H1 (cell line): ENCODE data around the gene RSBN1. TPM values are rescaled to one million over a fixed set of nuclear protein-coding genes. Genes with fewer than 3 reads are reported as not detected.

Experiments used
- CTCF ChIA-PET: fragments of 300-600 bp; sonication (Branson Sonifier 250); formaldehyde crosslinking; loops from one replicate; lab custom pipeline; 2021; ENCODE audit not compliant: partially characterized antibody; lab: Charles Lee
- POLR2A ChIA-PET: fragments of 300-600 bp; sonication (Branson Sonifier 250); formaldehyde crosslinking; loops from one replicate; lab custom pipeline; 2021; ENCODE audit warnings: inconsistent platforms; ENCODE audit not compliant: partially characterized antibody; lab: Charles Lee
- DNase-seq, 2 experiments: peaks; one replicate each; pipeline versions ENCODE4 v3.0.0 to v3.0.0-alpha.2; 2010 to 2022; ENCODE audit warnings: low spot score in 2 of 2, low read depth in 1 of 2, mixed read lengths in 1 of 2
- FAIRE-seq: peaks from 2 replicates; lab custom pipeline; 2011; peaks lifted over from hg19 to GRCh38; lab: Jason Lieb, UNC
- H2AFZ ChIP-seq: 2 replicates; pipeline ENCODE4 v1.8.1; 2012; ENCODE audit warnings: low read length, inconsistent platforms
- H2AK5ac ChIP-seq: 2 replicates; pipeline ENCODE4 v1.6.1; 2013; ENCODE audit warnings: low read depth, low read length
- H2BK120ac ChIP-seq: replicated peaks from 2 replicates; pipeline ENCODE3; 2013; ENCODE audit warnings: low read depth, low read length, inconsistent platforms
- H2BK12ac ChIP-seq: 2 replicates; pipeline ENCODE4 v1.6.1; 2013; ENCODE audit warnings: low read depth, low read length
- H2BK15ac ChIP-seq: 2 replicates; pipeline ENCODE4 v1.6.1; 2013; ENCODE audit warnings: low read length
- H2BK20ac ChIP-seq: 2 replicates; pipeline ENCODE4 v1.6.1; 2013; ENCODE audit warnings: low read length
- H2BK5ac ChIP-seq: 2 replicates; pipeline ENCODE4 v1.6.1; 2013; ENCODE audit warnings: low read depth, low read length
- H3K14ac ChIP-seq: 2 replicates; pipeline ENCODE4 v1.6.1; 2013; ENCODE audit warnings: inconsistent platforms; ENCODE audit not compliant: insufficient read length
- H3K18ac ChIP-seq: 2 replicates; pipeline ENCODE4 v1.6.1; 2013; ENCODE audit warnings: low read length; ENCODE audit errors: extremely low read depth
- H3K23ac ChIP-seq: 2 replicates; pipeline ENCODE4 v1.6.1; 2013; ENCODE audit warnings: inconsistent platforms; ENCODE audit not compliant: insufficient read length
- H3K23me2 ChIP-seq: 2 replicates; pipeline ENCODE4 v1.6.1; 2013; ENCODE audit warnings: low read depth, low read length
- H3K27ac ChIP-seq: 2 replicates; pipeline ENCODE4 v1.6.1; 2011; ENCODE audit warnings: low read depth, low read length, inconsistent platforms
- H3K27me3 ChIP-seq, 4 experiments: replicated peaks in 1 of 4; 1 replicate in 1 of 4; 2 replicates in 3 of 4; pipeline versions ENCODE4 v1.6.1 to v1.8.1; 2011 to 2013; ENCODE audit warnings: low read length in 3 of 4, mild to moderate bottlenecking in 3 of 4, inconsistent platforms in 2 of 4, mixed read lengths in 2 of 4, moderate library complexity in 1 of 4; ENCODE audit not compliant: control insufficient read depth in 3 of 4, insufficient read depth in 3 of 4; ENCODE audit errors: extremely low read depth in 1 of 4
- H3K36me3 ChIP-seq, 4 experiments: 2 replicates each; pipeline versions ENCODE4 v1.6.1 to v1.8.1; 2011 to 2013; ENCODE audit warnings: mild to moderate bottlenecking in 4 of 4, low read length in 3 of 4, moderate library complexity in 2 of 4, control low read depth in 1 of 4, inconsistent platforms in 1 of 4; ENCODE audit not compliant: insufficient read depth in 4 of 4, control insufficient read depth in 2 of 4
- H3K4ac ChIP-seq: replicated peaks from 2 replicates; pipeline ENCODE3; 2013; ENCODE audit warnings: low read length, low read depth, mixed read lengths, inconsistent platforms; ENCODE audit not compliant: insufficient read length
- H3K4me1 ChIP-seq, 4 experiments: replicated peaks in 1 of 4; 1 replicate in 1 of 4; 2 replicates in 3 of 4; pipeline versions ENCODE4 v1.6.1 to v1.8.1; 2011 to 2013; ENCODE audit warnings: low read length in 3 of 4, inconsistent platforms in 2 of 4, mixed read lengths in 1 of 4; ENCODE audit not compliant: insufficient read depth in 4 of 4, control insufficient read depth in 3 of 4
- H3K4me2 ChIP-seq, 2 experiments: 2 replicates each; pipeline versions ENCODE4 v1.6.1 to v1.8.1; 2011 to 2013; ENCODE audit warnings: low read depth in 2 of 2, low read length in 2 of 2, control low read depth in 1 of 2, inconsistent platforms in 1 of 2, mild to moderate bottlenecking in 1 of 2; ENCODE audit not compliant: insufficient read depth in 1 of 2
- H3K4me3 ChIP-seq, 4 experiments: fragments of 200-600, 300-600 bp in 1 of 4; sonication (generic), shearing (Covaris generic), sonication (Bioruptor Twin) in 1 of 4; 2 replicates each; pipeline versions ENCODE4 v1.5.1 to v1.8.1; 2011 to 2016; ENCODE audit warnings: low read length in 4 of 4, low read depth in 3 of 4, control low read depth in 2 of 4, inconsistent platforms in 2 of 4, mild to moderate bottlenecking in 2 of 4, mixed read lengths in 1 of 4, moderate library complexity in 1 of 4; ENCODE audit not compliant: insufficient read depth in 2 of 4; ENCODE audit errors: extremely low read depth in 1 of 4
- H3K56ac ChIP-seq: replicated peaks from 2 replicates; pipeline ENCODE3; 2013; ENCODE audit warnings: low read depth, mild to moderate bottlenecking, mixed read lengths, low read length, inconsistent platforms; ENCODE audit not compliant: insufficient read length
- H3K79me1 ChIP-seq: 2 replicates; pipeline ENCODE4 v1.6.1; 2013; ENCODE audit warnings: low read depth, low read length, control low read depth
- H3K79me2 ChIP-seq, 2 experiments: 2 replicates each; pipeline versions ENCODE4 v1.6.1 to v1.8.1; 2012 to 2013; ENCODE audit warnings: low read length in 2 of 2, mild to moderate bottlenecking in 2 of 2, inconsistent platforms in 1 of 2; ENCODE audit not compliant: insufficient read depth in 2 of 2, control insufficient read depth in 1 of 2
- H3K9ac ChIP-seq, 4 experiments: replicated peaks in 1 of 4; 1 replicate in 1 of 4; 2 replicates in 3 of 4; pipeline versions ENCODE4 v1.6.1 to v1.8.1; 2011 to 2013; ENCODE audit warnings: low read depth in 3 of 4, low read length in 3 of 4, control low read depth in 2 of 4, mild to moderate bottlenecking in 2 of 4, moderate library complexity in 2 of 4, inconsistent platforms in 1 of 4; ENCODE audit errors: extremely low read depth in 1 of 4
- H3K9me3 ChIP-seq, 2 experiments: 2 replicates each; pipeline versions ENCODE4 v1.6.1 to v1.8.1; 2012 to 2013; ENCODE audit warnings: mild to moderate bottlenecking in 2 of 2, moderate library complexity in 2 of 2, control low read depth in 1 of 2, inconsistent platforms in 1 of 2, low read depth in 1 of 2, low read length in 1 of 2, mixed read lengths in 1 of 2; ENCODE audit not compliant: insufficient read depth in 2 of 2
- H4K20me1 ChIP-seq, 2 experiments: replicated peaks in 1 of 2; 2 replicates each; pipeline versions ENCODE3 to v1.8.1; 2011 to 2013; ENCODE audit warnings: inconsistent platforms in 2 of 2, low read length in 2 of 2, mild to moderate bottlenecking in 1 of 2; ENCODE audit not compliant: insufficient read depth in 2 of 2, control insufficient read depth in 1 of 2
- H4K5ac ChIP-seq: 2 replicates; pipeline ENCODE4 v1.6.1; 2013; ENCODE audit warnings: low read length, low read depth, mixed read lengths, inconsistent platforms; ENCODE audit not compliant: insufficient read length
- H4K8ac ChIP-seq: 2 replicates; pipeline ENCODE4 v1.8.0; 2013; ENCODE audit warnings: mild to moderate bottlenecking, moderate library complexity, low read length, inconsistent platforms; ENCODE audit not compliant: insufficient read depth; ENCODE audit errors: extremely low read depth
- H4K91ac ChIP-seq: replicated peaks from 2 replicates; pipeline ENCODE3; 2013; ENCODE audit warnings: low read length, mixed read lengths, inconsistent platforms; ENCODE audit not compliant: insufficient read length
- NANOG ChIP-seq: IDR thresholded peaks from 2 replicates; pipeline ENCODE4 v1.6.1; 2011; ENCODE audit warnings: low read length, low read depth, mild to moderate bottlenecking, inconsistent platforms; ENCODE audit not compliant: insufficient read depth, poor library complexity, severe bottlenecking
- RFX5 ChIP-seq: IDR thresholded peaks from 2 replicates; pipeline ENCODE4 v1.6.1; 2011; ENCODE audit warnings: low read depth, low read length, improper control_type of control experiment, borderline replicate concordance
- WGBS, 2 experiments: shearing (Covaris generic) in 1 of 2; methylation state at CpG; one replicate each; pipeline versions ENCODE4 v1.1.6 to v1.1.7; 2013 to 2015; ENCODE audit warnings: low lambda C conversion rate in 2 of 2, mixed read lengths in 2 of 2, inconsistent platforms in 1 of 2, low coverage in 1 of 2, missing lambda C conversion rate in 1 of 2; ENCODE audit not compliant: insufficient replicate concordance in 2 of 2, insufficient coverage in 1 of 2, insufficient read length in 1 of 2; ENCODE audit errors: extremely low coverage in 1 of 2, missing lambda C conversion rate in 1 of 2; 5-methylcytosine and 5-hydroxymethylcytosine counted together
- polyA plus RNA-seq, 7 experiments: library from polyadenylated mRNA; depleted of rRNA in 3 of 7; stranded (reverse) in 5 of 7; unstranded in 2 of 7; fragments of >200 nt in 5 of 7; fragments of 200-250 nt in 2 of 7; gene quantifications; 1 replicate in 5 of 7; 2 replicates in 1 of 7; 4 replicates in 1 of 7; pipeline versions ENCODE4 v1.2.1 to v1.2.3, GENCODE V29; 2011 to 2013; ENCODE audit warnings: missing spikeins in 2 of 7, mixed read lengths in 2 of 7
- total RNA-seq: library from RNA; stranded (reverse); fragmentation: NEBNext Ultra II Directional; extraction: Animal tissue kit (Norgen Biotek cat#: 25700); gene quantifications from 2 replicates; pipeline ENCODE4 v1.2.1, GENCODE V29; 2021

The RSBN1 gene
- total and polyA plus RNA-seq, 2 of the 8 experiments (the other 6 are each of a cell fraction or from before 2014, with no cell fraction given) = 4.2 to 17.6 TPM

DNA sequence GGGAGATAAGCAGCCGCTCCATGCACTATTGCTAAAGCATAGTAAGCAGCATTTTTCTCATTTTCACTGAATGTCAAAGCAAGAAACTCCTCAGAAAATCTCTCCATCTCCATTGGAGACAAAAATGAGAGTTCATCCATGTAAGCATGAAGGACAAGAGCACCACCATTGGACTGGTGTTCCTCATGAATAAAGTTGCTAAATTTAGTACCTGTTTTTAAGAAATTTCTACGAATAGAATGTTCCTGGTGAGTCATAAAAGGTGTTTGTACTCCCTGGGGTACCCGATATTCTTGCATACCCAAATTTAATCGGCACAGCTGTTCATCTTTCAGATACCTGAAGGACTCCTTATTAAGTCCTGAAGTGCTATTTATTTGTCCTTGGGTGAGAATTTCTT, 14.8 kb downstream of the RSBN1 start:
- Histone ChIP-seq H2BK120ac (no peak overlapping the region), H3K27ac (no peak overlapping the region), H3K4me3 (no peak overlapping the region), H3K56ac (no peak overlapping the region), H3K79me2 (peaks cover 0 to 38% of the 10 kb centered on the region in 2 experiments; a peak in 2 of 4 replicates), H3K79me1 (no peaks in the 10 kb centered on the region), H4K5ac (no peak overlapping the region), H2BK15ac (no peak overlapping the region), H3K4me1 (no peaks in the 10 kb centered on the region), H3K4me2 (no peak overlapping the region), H3K23ac (no peak overlapping the region), H4K8ac (no peak overlapping the region; the same call in 1 of the 2 replicates), H4K20me1 (peaks cover 0 to 5% of the 10 kb centered on the region in 2 experiments), H3K23me2 (no peaks in the 10 kb centered on the region), H3K4ac (no peak overlapping the region), H2BK12ac (no peak overlapping the region), H4K91ac (no peak overlapping the region), H2AK5ac (no peak overlapping the region), H3K14ac (no peak overlapping the region), H3K27me3 (no peaks in the 10 kb centered on the region), H2BK5ac (no peak overlapping the region), H2AFZ (no peak overlapping the region), H2BK20ac (no peak overlapping the region), H3K36me3 (peaks cover 0 to 14% (median 4%) of the 10 kb centered on the region in 4 experiments; a peak in 4 of 8 replicates), H3K18ac (no peak overlapping the region), H3K9me3 (no peaks in the 10 kb centered on the region), H3K9ac (no peak overlapping the region)
- ChIA-PET CTCF (no interaction called here), POLR2A (interaction anchor here (1.0 kb wide), 1 partner anchor 17 kb away, joined by 3 read pairs; no protein-coding TSS in a partner anchor)
- DNase-seq (no peak), FAIRE-seq (no peak)
- TF ChIP-seq RFX5 (no peak), NANOG (no peak)
- WGBS, 2 experiments = 96% methylated on average over 4 of the region's 4 CpGs; no CpG with 5 or more reads in 1 of the 2 experiments
